Measurements from ENCODE around the gene KIF17.
A peak's percentile ranks its signal among the peaks of the same experiment; 100 is the strongest.

Gene KIF17

GRCh38 chr1:20717452-20718342, at the start of gene KIF17:
Gene KIF17, minus strand, starts transcription at chr1:20718007. Its CDS starts 301 bp downstream, at chr1:20717706.
- DNase-seq, result peak; percentile 64

- no peak for DNase-seq
Measured at GRCh38 chr1:20767271-20767670, 49.5 kb upstream of the KIF17 start.

GRCh38 chr1:20763417-20763816, 45.6 kb upstream of the KIF17 start:
- no peak for DNase-seq

- DNase-seq, result no peak
Measured at GRCh38 chr1:20760322-20760721, 42.5 kb upstream of the KIF17 start.

- DNase-seq, result no peak
Measured at GRCh38 chr1:20753589-20753988, 35.8 kb upstream of the KIF17 start.

- DNase-seq, result no peak
Measured at GRCh38 chr1:20751462-20751990, 33.7 kb upstream of the KIF17 start.

GRCh38 chr1:20742671-20743070, 24.9 kb upstream of the KIF17 start:
- DNase-seq, result no peak

- DNase-seq, result no peak
Measured at GRCh38 chr1:20740781-20741180, 23.0 kb upstream of the KIF17 start.

GRCh38 chr1:20739225-20739624, 21.4 kb upstream of the KIF17 start:
- no peak for DNase-seq

- DNase-seq, result no peak
Measured at GRCh38 chr1:20735581-20736111, 17.8 kb upstream of the KIF17 start.

- DNase-seq, result no peak
Measured at GRCh38 chr1:20733360-20733975, 15.7 kb upstream of the KIF17 start.

GRCh38 chr1:20732588-20733359, 15.0 kb upstream of the KIF17 start, which contains the start of gene SH2D5:
Gene SH2D5, minus strand, starts transcription at chr1:20732703. Its CDS starts 4,659 bp downstream, at chr1:20728044.
- DNase-seq, result peak; percentile 85

GRCh38 chr1:20732071-20732587, 14.3 kb upstream of the KIF17 start:
- DNase-seq, result peak; percentile 68

GRCh38 chr1:20731057-20731991, 13.5 kb upstream of the KIF17 start:
- no peak for DNase-seq

- no peak for DNase-seq
Measured at GRCh38 chr1:20730690-20731056, 12.9 kb upstream of the KIF17 start.

GRCh38 chr1:20729990-20730689, 12.3 kb upstream of the KIF17 start:
- no peak for DNase-seq

- DNase-seq, result no peak
Measured at GRCh38 chr1:20729155-20729931, 11.5 kb upstream of the KIF17 start.

- DNase-seq, result no peak
Measured at GRCh38 chr1:20728371-20729154, 10.8 kb upstream of the KIF17 start.

GRCh38 chr1:20727746-20728316, 10.0 kb upstream of the KIF17 start:
- no peak for DNase-seq
